Gastrocnemius medialis (tissue), 4 donors: Measurements from ENCODE around the gene CALR.

ENCODE experiments used
- CTCF ChIP-seq, 5 experiments: fragments of 450-650 bp in 3 of 5; fragments of 200-600 bp in 2 of 5; sonication (generic) in 2 of 5; IDR thresholded peaks in 4 of 5; conservative IDR thresholded peaks in 1 of 5; 1 replicate in 4 of 5; 2 replicates in 1 of 5; pipeline ENCODE4 v1.5.1; 2016 to 2019; ENCODE audit warnings: antibody characterized with exemption in 5 of 5, mild to moderate bottlenecking in 3 of 5, moderate library complexity in 3 of 5
- POLR2A ChIP-seq, 2 donors: fragments of 450-650 bp; IDR thresholded peaks; one replicate each; pipeline ENCODE4 v1.6.1; 2017; ENCODE audit warnings: antibody characterized with exemption in 2 of 2, mild to moderate bottlenecking in 2 of 2, moderate library complexity in 2 of 2

GRCh38 chr19:12990431-12990830 is 52.0 kb downstream of the CALR start:
- TF ChIP-seq CTCF (IDR thresholded peaks at IDR 0.05 in 4 of 5, conservative IDR thresholded peaks at IDR 0.05 in 1 of 5), result no peak
- no peak for TF ChIP-seq POLR2A (IDR thresholded peaks at IDR 0.05)
